ENCODE measurements around the gene CFDP1. TPM values are rescaled to one million over a fixed set of nuclear protein-coding genes. Genes with fewer than 3 reads are reported as not detected.
"Not testable (repeated sequence)": the region's sequence is repeated elsewhere in the genome, so short reads cannot be mapped to it uniquely, and the experiment has no call there.

The CFDP1 gene
- total RNA-seq, 1 experiment from 2014 or later = 52.6 TPM

DNA sequence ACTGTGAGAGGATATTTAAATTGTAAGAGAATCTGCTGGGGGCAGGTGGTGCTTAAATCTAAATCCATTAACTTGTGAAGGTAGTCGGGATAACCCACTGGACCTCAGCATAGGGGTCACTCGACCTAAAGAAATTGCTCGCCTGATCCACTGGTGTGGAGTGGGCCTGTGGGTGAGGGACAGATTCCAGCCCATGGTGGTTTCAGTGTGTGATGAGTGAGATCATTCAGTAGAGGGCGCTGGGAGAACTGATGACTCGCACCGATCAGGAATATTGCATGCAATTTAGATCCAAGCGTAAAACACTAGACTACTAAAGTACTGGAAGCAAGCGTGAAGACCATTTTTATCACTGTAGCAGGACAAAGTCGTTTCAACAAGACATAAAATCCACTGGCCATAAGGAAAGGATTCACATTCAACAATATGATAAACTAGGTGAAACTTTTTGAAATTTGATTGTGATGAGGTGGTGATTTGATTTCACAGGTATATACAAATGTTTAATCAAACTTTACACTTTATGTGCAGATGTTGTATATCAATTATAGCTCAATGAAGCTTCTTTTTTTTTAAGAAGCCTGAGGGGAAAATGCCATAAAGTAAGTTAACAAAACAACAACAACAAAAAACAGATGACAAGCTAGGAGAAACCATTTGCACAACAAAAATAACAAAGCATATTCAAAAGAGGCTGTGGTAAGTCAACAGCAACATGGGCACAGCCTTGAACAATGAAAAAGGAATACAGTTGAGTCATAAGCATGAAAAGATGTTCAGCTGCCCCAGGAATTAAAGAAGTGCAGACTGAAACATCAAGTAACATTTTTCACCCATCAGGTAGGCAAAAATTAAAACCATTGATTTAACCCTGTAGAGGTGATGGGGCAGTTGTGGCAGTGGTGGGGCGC, 38.7 kb upstream of the CFDP1 start:
- Histone ChIP-seq H3K9me2 (ENCODE audit: insufficient read depth) (no peaks in the 10 kb centered on the region), H3F3A (ENCODE audit: insufficient read depth, low read depth) (peaks cover 4% of the 10 kb centered on the region; the same call in 1 of the 2 replicates), H3K4me2 (no peak overlapping the region), H3K27me3 (ENCODE audit: insufficient read depth, low read depth) (no peaks in the 10 kb centered on the region), H3K9me3 (ENCODE audit: insufficient read depth, low read depth) (no peaks in the 10 kb centered on the region), H3K79me2 (ENCODE audit: low read depth) (no peaks in the 10 kb centered on the region), H2AFZ (no peak overlapping the region), H3K4me3 (no peak overlapping the region), H3K27ac (no peak overlapping the region), H4K20me1 (ENCODE audit: insufficient read depth) (no peaks in the 10 kb centered on the region), H3K4me1 (replicated peaks; ENCODE audit: insufficient read depth) (0 out of 2 replicates have a peak, but pooled peaks cover 5% of the 10 kb centered on the region), H3K36me3 (ENCODE audit: low read depth) (no peaks in the 10 kb centered on the region)
- ChIA-PET CTCF (interaction anchor here (0.7 to 0.9 kb wide), 2 partner anchors 13 to 45 kb away, joined by 3 read pairs; no protein-coding TSS in a partner anchor), POLR2A (ENCODE audit: unreplicated experiment) (interaction anchor here (0.7 kb wide), 1 partner anchor 111 kb away, joined by 5 read pairs; no protein-coding TSS in a partner anchor)
- DNase-seq = peak; percentile 45 to 54
- intact Hi-C loops (cut with micrococcal nuclease; ENCODE audit: unreplicated experiment) = loop anchor here (1.0 to 5.0 kb wide), 4 partner anchors 20 to 290 kb away; partner anchors contain the start of gene GABARAPL2
- TF ChIP-seq, protein P1, sequence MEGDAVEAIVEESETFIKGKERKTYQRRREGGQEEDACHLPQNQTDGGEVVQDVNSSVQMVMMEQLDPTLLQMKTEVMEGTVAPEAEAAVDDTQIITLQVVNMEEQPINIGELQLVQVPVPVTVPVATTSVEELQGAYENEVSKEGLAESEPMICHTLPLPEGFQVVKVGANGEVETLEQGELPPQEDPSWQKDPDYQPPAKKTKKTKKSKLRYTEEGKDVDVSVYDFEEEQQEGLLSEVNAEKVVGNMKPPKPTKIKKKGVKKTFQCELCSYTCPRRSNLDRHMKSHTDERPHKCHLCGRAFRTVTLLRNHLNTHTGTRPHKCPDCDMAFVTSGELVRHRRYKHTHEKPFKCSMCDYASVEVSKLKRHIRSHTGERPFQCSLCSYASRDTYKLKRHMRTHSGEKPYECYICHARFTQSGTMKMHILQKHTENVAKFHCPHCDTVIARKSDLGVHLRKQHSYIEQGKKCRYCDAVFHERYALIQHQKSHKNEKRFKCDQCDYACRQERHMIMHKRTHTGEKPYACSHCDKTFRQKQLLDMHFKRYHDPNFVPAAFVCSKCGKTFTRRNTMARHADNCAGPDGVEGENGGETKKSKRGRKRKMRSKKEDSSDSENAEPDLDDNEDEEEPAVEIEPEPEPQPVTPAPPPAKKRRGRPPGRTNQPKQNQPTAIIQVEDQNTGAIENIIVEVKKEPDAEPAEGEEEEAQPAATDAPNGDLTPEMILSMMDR (conservative IDR thresholded peaks at IDR 0.05) = peak; percentile 81
- no peak for TF ChIP-seq EZH2 (IDR thresholded peaks at IDR 0.05; ENCODE audit: low read depth)
- BruUV-seq (replicated peaks) = no TSS peak

DNA sequence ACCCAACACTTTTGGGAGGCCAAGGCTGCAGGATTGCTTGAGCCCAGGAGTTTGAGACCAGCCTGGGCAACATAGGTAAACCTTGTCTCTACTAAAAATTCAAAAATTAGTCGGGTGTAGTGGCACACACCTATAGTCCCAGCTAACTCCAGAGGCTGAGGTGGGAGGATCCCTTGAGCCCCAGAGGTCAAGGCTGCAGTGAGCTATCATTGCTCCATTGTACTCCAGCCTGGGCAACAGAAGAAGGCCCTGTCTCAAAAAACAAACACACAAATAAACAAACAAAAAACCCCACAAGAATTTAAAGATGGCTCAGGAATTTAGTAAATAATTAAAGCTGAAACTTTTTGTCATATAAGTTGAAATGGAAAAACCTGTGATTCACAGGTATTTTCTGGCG, 33.5 kb upstream of the CFDP1 start:
- Histone ChIP-seq H3K9me2 (ENCODE audit: insufficient read depth) (no peaks in the 10 kb centered on the region), H4K20me1 (ENCODE audit: insufficient read depth) (peaks cover 14% of the 10 kb centered on the region), H3K4me3 (no peak overlapping the region), H3K9me3 (ENCODE audit: insufficient read depth, low read depth) (no peaks in the 10 kb centered on the region), H3F3A (ENCODE audit: insufficient read depth, low read depth) (peaks cover 9% of the 10 kb centered on the region; the same call in 1 of the 2 replicates), H3K27me3 (ENCODE audit: insufficient read depth, low read depth) (no peaks in the 10 kb centered on the region), H3K36me3 (ENCODE audit: low read depth) (0 out of 2 replicates have a peak, but pooled peaks cover under 1% of the 10 kb centered on the region), H3K27ac (no peak overlapping the region), H3K79me2 (ENCODE audit: low read depth) (peaks cover 23% of the 10 kb centered on the region), H3K4me2 (no peak overlapping the region), H2AFZ (no peak overlapping the region), H3K4me1 (replicated peaks; ENCODE audit: insufficient read depth) (peaks cover 13% of the 10 kb centered on the region)
- no peak for TF ChIP-seq EZH2 (IDR thresholded peaks at IDR 0.05; ENCODE audit: low read depth)
- TF ChIP-seq, protein P1 (conservative IDR thresholded peaks at IDR 0.05) = no peak
- CTCF ChIA-PET = no interaction called here
- no peak for DNase-seq
- POLR2A ChIA-PET (ENCODE audit: unreplicated experiment) = no interaction called here
- intact Hi-C loops (cut with micrococcal nuclease; ENCODE audit: unreplicated experiment) = loop anchor here (10.0 kb wide), 1 partner anchor 272 kb away; no protein-coding TSS in a partner anchor
- BruUV-seq (replicated peaks) = no TSS peak

DNA sequence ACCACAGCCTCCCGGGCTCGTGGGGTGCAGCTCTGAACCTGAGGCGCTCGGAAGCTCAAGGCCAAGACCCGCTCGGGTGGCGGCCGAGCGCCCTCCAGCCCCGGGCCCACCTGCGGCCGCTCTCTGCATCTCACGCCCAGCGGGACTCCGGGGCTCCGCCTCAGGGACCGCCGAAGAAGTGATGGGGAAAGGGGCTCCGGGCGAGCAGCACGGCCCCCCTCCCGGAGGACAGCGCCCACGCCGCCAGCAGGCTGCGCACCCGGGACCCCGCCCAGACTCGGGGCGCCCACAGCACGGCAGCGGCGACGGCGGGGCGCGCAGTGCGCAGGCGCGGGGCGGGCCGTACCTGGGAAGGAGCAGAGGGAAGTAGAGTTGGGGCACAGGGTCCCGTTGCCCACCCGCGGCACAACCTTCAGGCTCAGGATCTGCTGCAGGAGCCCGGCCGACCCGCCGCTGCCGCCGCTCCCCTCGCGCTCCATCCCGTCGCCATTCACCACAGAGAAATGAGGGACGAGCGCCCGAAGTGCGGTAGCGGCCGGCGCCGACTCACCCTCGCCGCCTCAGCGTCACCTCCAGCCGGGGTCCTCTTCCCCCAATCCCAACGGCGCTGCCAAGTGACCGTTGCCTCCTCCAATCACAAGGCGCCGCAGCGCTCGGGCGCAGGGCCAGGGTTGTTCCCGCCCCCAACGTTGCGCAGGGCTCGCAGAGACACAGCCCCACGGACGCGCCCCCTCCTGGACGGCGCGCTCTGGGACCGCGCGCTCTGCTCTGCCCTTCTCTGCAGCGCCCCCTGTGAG, 31.0 kb upstream of the CFDP1 start, which contains the start of gene TMEM170A:
TMEM170A (minus strand) TSS at position 568 of the 797 bp plus-strand sequence; CDS start at position 479, 89 bp downstream.
- Histone ChIP-seq H3K36me3 (ENCODE audit: low read depth) (0 out of 2 replicates have a peak, but pooled peaks cover 6% of the 10 kb centered on the region), H3K4me3 (peak within 1 kb of the TSS; percentile 61), H2AFZ (peak within 1 kb of the TSS; percentile 90), H3K27me3 (ENCODE audit: insufficient read depth, low read depth) (no peaks in the 10 kb centered on the region), H3K27ac (peak within 1 kb of the TSS; percentile 45), H4K20me1 (ENCODE audit: insufficient read depth) (peaks cover 25% of the 10 kb centered on the region), H3K4me2 (peak within 1 kb of the TSS; percentile 83), H3K9me3 (ENCODE audit: insufficient read depth, low read depth) (no peaks in the 10 kb centered on the region), H3K79me2 (ENCODE audit: low read depth) (peaks cover 47% of the 10 kb centered on the region), H3K4me1 (replicated peaks; ENCODE audit: insufficient read depth) (peaks cover 18% of the 10 kb centered on the region), H3F3A (ENCODE audit: insufficient read depth, low read depth) (peaks cover 5% of the 10 kb centered on the region; the same call in 1 of the 2 replicates), H3K9me2 (ENCODE audit: insufficient read depth) (no peaks in the 10 kb centered on the region)
- CTCF ChIA-PET = interaction anchor here (0.5 to 1.4 kb wide), 6 partner anchors 24 to 765 kb away, joined by 3 to 10 read pairs (median 4); partner anchors contain the start of genes BCAR1, KARS1 and TERF2IP
- POLR2A ChIA-PET (ENCODE audit: unreplicated experiment) = interaction anchor here (0.6 to 0.8 kb wide), 2 partner anchors 228 to 731 kb away, joined by 4 to 5 read pairs; no protein-coding TSS in a partner anchor
- no peak for TF ChIP-seq EZH2 (IDR thresholded peaks at IDR 0.05; ENCODE audit: low read depth)
- TF ChIP-seq, protein P1 (conservative IDR thresholded peaks at IDR 0.05) = peak; percentile 100
- TSS peak; percentile 74 for BruUV-seq (replicated peaks)
- DNase-seq = peak; percentile 91 to 99
- intact Hi-C loops (cut with micrococcal nuclease; ENCODE audit: unreplicated experiment) = loop anchor here (1.0 to 10.0 kb wide), 4 partner anchors 30 to 270 kb away; partner anchors contain the start of gene ADAT1

DNA sequence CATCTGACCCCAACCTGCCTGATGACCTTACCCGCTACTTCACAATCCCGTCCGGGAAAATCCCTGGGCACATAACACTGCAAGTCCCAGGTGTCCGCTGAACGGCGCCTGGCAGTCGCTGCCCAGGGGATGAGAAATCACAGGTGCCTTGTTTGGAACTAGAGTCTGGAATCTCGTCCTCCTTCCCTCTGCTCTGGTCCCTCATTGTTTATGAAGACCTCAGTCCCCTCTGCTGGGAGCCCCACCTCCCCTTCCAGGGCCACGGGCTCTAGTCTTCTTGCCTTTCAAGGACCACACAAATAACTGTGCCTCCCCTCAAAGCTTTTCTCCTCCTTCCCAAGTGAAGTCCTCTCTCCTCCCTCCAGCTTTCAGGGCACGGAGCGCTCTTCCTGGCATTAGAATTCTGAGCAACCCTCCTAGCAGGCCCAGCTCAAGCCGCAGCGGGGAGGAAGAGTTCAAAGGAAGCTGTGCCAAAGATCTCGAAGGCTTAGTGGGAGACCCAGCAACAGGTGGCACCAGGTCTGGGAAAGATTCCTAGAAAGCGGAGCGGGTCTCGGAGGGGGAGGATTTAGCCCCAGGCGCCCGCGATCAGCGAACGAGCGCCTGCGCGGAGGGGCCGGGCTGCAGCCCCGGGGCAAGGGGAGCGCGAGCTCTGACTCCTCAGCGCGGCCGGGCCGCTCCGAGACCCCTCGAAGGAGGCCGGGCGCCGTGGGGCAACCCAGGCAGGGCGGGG, 30.3 kb upstream of the CFDP1 start:
- H3K36me3 ChIP-seq (ENCODE audit: low read depth); H3F3A ChIP-seq (ENCODE audit: insufficient read depth, low read depth); H3K27me3 ChIP-seq (ENCODE audit: insufficient read depth, low read depth); H3K27ac ChIP-seq; H3K9me2 ChIP-seq (ENCODE audit: insufficient read depth); H3K9me3 ChIP-seq (ENCODE audit: insufficient read depth, low read depth): not testable (repeated sequence)
- Histone ChIP-seq H3K4me3 (peak overlapping the region; percentile 61), H3K79me2 (ENCODE audit: low read depth) (peaks cover 55% of the 10 kb centered on the region), H2AFZ (peak overlapping the region; percentile 90), H3K4me1 (replicated peaks; ENCODE audit: insufficient read depth) (peaks cover 18% of the 10 kb centered on the region), H4K20me1 (ENCODE audit: insufficient read depth) (peaks cover 27% of the 10 kb centered on the region), H3K4me2 (peak overlapping the region; percentile 83)
- intact Hi-C loops (cut with micrococcal nuclease; ENCODE audit: unreplicated experiment) = loop anchor here (1.0 to 10.0 kb wide), 4 partner anchors 29 to 269 kb away; partner anchors contain the start of gene ADAT1
- DNase-seq = peak in 1 of 2 experiments; percentile 62
- BruUV-seq (replicated peaks) = TSS peak; percentile 61
- ChIA-PET CTCF (interaction anchor here (0.5 to 0.7 kb wide), 4 partner anchors 28 to 766 kb away, joined by 3 to 4 read pairs (median 3); partner anchors contain the start of genes KARS1 and TERF2IP), POLR2A (ENCODE audit: unreplicated experiment) (interaction anchor here (0.6 kb wide), 2 partner anchors 42 to 227 kb away, joined by 3 to 4 read pairs; no protein-coding TSS in a partner anchor)

All from PC-9 (cell line).